ENCODE results near the gene CHD8. TPM values are rescaled to one million over a fixed set of nuclear protein-coding genes. Genes with fewer than 3 reads are reported as not detected.
"Not testable (repeated sequence)": the region's sequence is repeated elsewhere in the genome, so short reads cannot be mapped to it uniquely, and the experiment has no call there.

Gene CHD8
- total RNA-seq, 4 donors from 2014 or later, result 46.2 to 112 (median 78.4) TPM

GRCh38 chr14:21379338-21379737, 76.6 kb downstream of the CHD8 start:
- TF ChIP-seq POLR2A (IDR thresholded peaks at IDR 0.05), result no peak
- no peak for TF ChIP-seq CTCF (IDR thresholded peaks at IDR 0.05)
- no peaks in the 10 kb centered on the region for H3K9me3 ChIP-seq
- no peaks in the 10 kb centered on the region for H3K36me3 ChIP-seq
- H3K27me3 ChIP-seq, result no peaks in the 10 kb centered on the region
- no peak for DNase-seq
- H3K27ac ChIP-seq, result no peak overlapping the region
- H3K4me1 ChIP-seq, result peaks cover 0 to 5% (median 2%) of the 10 kb centered on the region in 4 donors
- H3K4me3 ChIP-seq, result no peak overlapping the region

GRCh38 chr14:21373980-21374379, 81.9 kb downstream of the CHD8 start:
- no peak for TF ChIP-seq CTCF (IDR thresholded peaks at IDR 0.05)
- TF ChIP-seq POLR2A (IDR thresholded peaks at IDR 0.05), result no peak
- DNase-seq, result no peak

GRCh38 chr14:21372814-21373213, 83.1 kb downstream of the CHD8 start:
- not testable (repeated sequence) for H3K4me3 ChIP-seq, H3K27me3 ChIP-seq, DNase-seq, H3K4me1 ChIP-seq, H3K9me3 ChIP-seq, H3K27ac ChIP-seq
- H3K36me3 ChIP-seq, result peaks cover 0 to 50% (median 0%) of the 10 kb centered on the region in 3 donors

More at GRCh38 chr14:21373980-21374379, 81.9 kb downstream of the CHD8 start:
- Histone ChIP-seq H3K4me3 (no peak overlapping the region), H3K4me1 (no peaks in the 10 kb centered on the region), H3K27me3 (no peaks in the 10 kb centered on the region), H3K9me3 (no peaks in the 10 kb centered on the region), H3K36me3 (peaks cover 0 to 39% (median 0%) of the 10 kb centered on the region in 3 donors), H3K27ac (no peak overlapping the region)

- Histone ChIP-seq H3K36me3 (peaks cover 0 to 77% (median 0%) of the 10 kb centered on the region in 3 donors), H3K27me3 (no peaks in the 10 kb centered on the region), H3K27ac (no peak overlapping the region), H3K4me3 (no peak overlapping the region), H3K9me3 (no peaks in the 10 kb centered on the region), H3K4me1 (no peaks in the 10 kb centered on the region)
- TF ChIP-seq CTCF (IDR thresholded peaks at IDR 0.05) (no peak), POLR2A (IDR thresholded peaks at IDR 0.05) (no peak)
- DNase-seq, result no peak
These were observed 85.8 kb downstream of the CHD8 start for GRCh38 chr14:21369949-21370679.

- Histone ChIP-seq H3K27me3 (no peaks in the 10 kb centered on the region), H3K27ac (no peak overlapping the region), H3K4me1 (no peaks in the 10 kb centered on the region), H3K9me3 (no peaks in the 10 kb centered on the region), H3K4me3 (no peak overlapping the region), H3K36me3 (peaks cover 0 to 97% (median 0%) of the 10 kb centered on the region in 3 donors)
- TF ChIP-seq POLR2A (IDR thresholded peaks at IDR 0.05) (no peak), CTCF (IDR thresholded peaks at IDR 0.05) (no peak)
- DNase-seq, result no peak
These were observed 88.3 kb downstream of the CHD8 start for GRCh38 chr14:21367582-21368144.

- H3K27me3 ChIP-seq, result no peaks in the 10 kb centered on the region
- no peak overlapping the region for H3K27ac ChIP-seq
- DNase-seq, result no peak
- TF ChIP-seq CTCF (IDR thresholded peaks at IDR 0.05), result no peak
- no peak for TF ChIP-seq POLR2A (IDR thresholded peaks at IDR 0.05)
- H3K9me3 ChIP-seq, result no peaks in the 10 kb centered on the region
- no peaks in the 10 kb centered on the region for H3K4me1 ChIP-seq
- H3K4me3 ChIP-seq, result no peak overlapping the region
- H3K36me3 ChIP-seq, result peaks cover 0 to 98% (median 0%) of the 10 kb centered on the region in 3 donors
These were observed 99.4 kb downstream of the CHD8 start for GRCh38 chr14:21356511-21356910.

Data from Peyer's patch (tissue), 4 donors.